GM21576 (cell line): ENCODE results near the gene OR5M10.
"Not testable (repeated sequence)": the region's sequence is repeated elsewhere in the genome, so short reads cannot be mapped to it uniquely, and the experiment has no call there.

Experiments
- ATAC-seq: cut with Tn5 transposase; IDR thresholded peaks from one replicate; pipeline ENCODE4 v1.9.1; 2021; ENCODE audit warnings: mild to moderate bottlenecking, moderate library complexity; ENCODE audit not compliant: unreplicated experiment

Gene OR5M10

GRCh38 chr11:56577621-56578020, at the start of gene OR5M10:
Gene OR5M10, minus strand, starts transcription at chr11:56577721. Its CDS starts 0 bp downstream, at chr11:56577721.
- ATAC-seq, result no peak

- no peak for ATAC-seq
Measured at GRCh38 chr11:56625946-56626345, 48.4 kb upstream of the OR5M10 start.

GRCh38 chr11:56624661-56625110, 47.2 kb upstream of the OR5M10 start:
- ATAC-seq, result no peak

- no peak for ATAC-seq
Measured at GRCh38 chr11:56611174-56611573, 33.7 kb upstream of the OR5M10 start.

- ATAC-seq, result not testable (repeated sequence)
Measured at GRCh38 chr11:56592088-56592717, 14.7 kb upstream of the OR5M10 start.

GRCh38 chr11:56558574-56558973, 18.9 kb downstream of the OR5M10 start:
- ATAC-seq, result no peak

- ATAC-seq, result not testable (repeated sequence)
Measured at GRCh38 chr11:56554691-56555090, 22.8 kb downstream of the OR5M10 start.

- no peak for ATAC-seq
Measured at GRCh38 chr11:56545531-56545930, 32.0 kb downstream of the OR5M10 start.

- ATAC-seq, result no peak
Measured at GRCh38 chr11:56543739-56544138, 33.8 kb downstream of the OR5M10 start.

GRCh38 chr11:56543157-56543556, 34.4 kb downstream of the OR5M10 start, which contains the start of gene OR5M11:
Gene OR5M11, minus strand, starts transcription at chr11:56543257. Its CDS starts 0 bp downstream, at chr11:56543257.
- ATAC-seq, result no peak

GRCh38 chr11:56533054-56533740, 44.3 kb downstream of the OR5M10 start:
- no peak for ATAC-seq

- ATAC-seq, result no peak
Measured at GRCh38 chr11:56531856-56532255, 45.7 kb downstream of the OR5M10 start.
